Fibroblast of lung (primary cell): ENCODE results near the gene KRTAP10-5. TPM values are rescaled to one million over a fixed set of nuclear protein-coding genes. Genes with fewer than 3 reads are reported as not detected.

Source experiments
- DNase-seq, 2 donors: peaks; one replicate each; pipeline versions ENCODE4 v3.0.0 to v3.0.0-alpha.2; 2010; ENCODE audit warnings: low read depth in 2 of 2
- H2AFZ ChIP-seq: 2 replicates; pipeline ENCODE4 v1.5.1; 2012; ENCODE audit warnings: low read length, control low read depth, inconsistent platforms
- H3K27ac ChIP-seq: 2 replicates; pipeline ENCODE4 v1.5.1; 2011; ENCODE audit warnings: low read length, control low read depth; ENCODE audit not compliant: insufficient read depth
- H3K27me3 ChIP-seq: 2 replicates; pipeline ENCODE4 v1.5.1; 2011; ENCODE audit warnings: mild to moderate bottlenecking, low read length; ENCODE audit not compliant: control insufficient read depth, insufficient read depth
- H3K36me3 ChIP-seq: 2 replicates; pipeline ENCODE4 v1.5.1; 2011; ENCODE audit warnings: low read length; ENCODE audit not compliant: control insufficient read depth, insufficient read depth
- H3K4me1 ChIP-seq: 2 replicates; pipeline ENCODE4 v1.5.1; 2011; ENCODE audit warnings: low read length; ENCODE audit not compliant: control insufficient read depth, insufficient read depth; ENCODE audit errors: extremely low read depth
- H3K4me2 ChIP-seq: 2 replicates; pipeline ENCODE4 v1.5.1; 2011; ENCODE audit warnings: low read length, control low read depth; ENCODE audit not compliant: insufficient read depth; ENCODE audit errors: extremely low read depth
- H3K4me3 ChIP-seq, 4 experiments: fragments of 200-600 bp in 1 of 4; sonication (generic) in 1 of 4; replicated peaks in 1 of 4; 2 replicates each; pipeline ENCODE4 v1.5.1; 2011 to 2016; ENCODE audit warnings: low read length in 4 of 4, low read depth in 3 of 4, mild to moderate bottlenecking in 3 of 4, control low read depth in 2 of 4, inconsistent platforms in 1 of 4, mixed read lengths in 1 of 4; ENCODE audit not compliant: insufficient read depth in 1 of 4; ENCODE audit errors: control extremely low read depth in 1 of 4
- H3K79me2 ChIP-seq: 2 replicates; pipeline ENCODE4 v1.5.1; 2012; ENCODE audit warnings: mild to moderate bottlenecking, low read length, inconsistent platforms; ENCODE audit not compliant: control insufficient read depth, insufficient read depth
- H3K9ac ChIP-seq: 2 replicates; pipeline ENCODE4 v1.5.1; 2011; ENCODE audit warnings: mild to moderate bottlenecking, low read length, control low read depth; ENCODE audit not compliant: insufficient read depth
- H3K9me3 ChIP-seq: 2 replicates; pipeline ENCODE4 v1.5.1; 2012; ENCODE audit warnings: low read depth, low read length; ENCODE audit not compliant: control insufficient read depth, insufficient read depth
- H4K20me1 ChIP-seq: 2 replicates; pipeline ENCODE4 v1.5.1; 2011; ENCODE audit warnings: low read length; ENCODE audit not compliant: control insufficient read depth, insufficient read depth; ENCODE audit errors: extremely low read depth
- EZH2 ChIP-seq: IDR thresholded peaks from 2 replicates; pipeline ENCODE4 v1.5.1; 2012; ENCODE audit warnings: low read length, control low read depth, mild to moderate bottlenecking; ENCODE audit errors: missing control alignments
- polyA plus RNA-seq, 2 donors: library from polyadenylated mRNA; depleted of rRNA in 1 of 2; stranded (reverse) in 1 of 2; unstranded in 1 of 2; fragments of >200 nt; gene quantifications; 2 replicates each; pipeline ENCODE4 v1.2.1, GENCODE V29; 2011 to 2012; ENCODE audit warnings: missing spikeins in 1 of 2
- total RNA-seq: library from RNA; depleted of rRNA; stranded (reverse); fragments of >200 nt; gene quantifications from 2 replicates; pipeline ENCODE4 v1.2.1, GENCODE V29; 2014
- TF ChIP-seq, protein P1 (sequence below), 2 donors: IDR thresholded peaks in 1 of 2; conservative IDR thresholded peaks in 1 of 2; 1 replicate in 1 of 2; 2 replicates in 1 of 2; pipeline ENCODE4 v1.5.1; 2011 to 2012; ENCODE audit warnings: low read length in 2 of 2, control low read depth in 1 of 2, inconsistent platforms in 1 of 2, low read depth in 1 of 2, mild to moderate bottlenecking in 1 of 2

Gene KRTAP10-5
- total and polyA plus RNA-seq, 2 donors (not counting 1 experiment from before 2014, with no cell fraction given) = not detected

DNA sequence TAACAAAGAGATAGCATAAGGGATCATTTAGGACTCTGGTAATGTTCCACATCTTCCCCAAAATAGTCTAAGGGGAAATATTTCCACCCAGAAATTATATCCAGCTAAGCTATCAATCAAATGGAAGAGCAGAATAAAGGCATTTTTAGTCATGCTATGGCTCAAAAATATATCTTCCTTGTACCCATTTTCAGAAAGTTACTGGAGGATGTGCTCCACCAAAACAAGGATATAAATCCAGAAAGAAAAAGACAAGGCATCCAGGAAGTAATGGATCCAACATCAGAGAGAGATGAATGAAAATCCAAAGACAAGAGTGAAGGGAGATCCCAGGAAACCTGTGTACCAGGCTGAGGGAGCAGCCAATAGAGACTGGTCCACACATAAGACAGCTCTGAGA is 28.8 kb upstream of the KRTAP10-5 start:
- Histone ChIP-seq H3K4me1 (no peaks in the 10 kb centered on the region), H3K27me3 (no peaks in the 10 kb centered on the region), H2AFZ (no peak overlapping the region), H3K4me3 (no peak overlapping the region), H3K36me3 (no peaks in the 10 kb centered on the region), H3K4me2 (no peak overlapping the region), H3K79me2 (no peaks in the 10 kb centered on the region), H3K9me3 (no peaks in the 10 kb centered on the region), H3K9ac (no peak overlapping the region), H3K27ac (no peak overlapping the region), H4K20me1 (no peaks in the 10 kb centered on the region)
- no peak for DNase-seq
- no peak for TF ChIP-seq EZH2
- TF ChIP-seq, protein P1, sequence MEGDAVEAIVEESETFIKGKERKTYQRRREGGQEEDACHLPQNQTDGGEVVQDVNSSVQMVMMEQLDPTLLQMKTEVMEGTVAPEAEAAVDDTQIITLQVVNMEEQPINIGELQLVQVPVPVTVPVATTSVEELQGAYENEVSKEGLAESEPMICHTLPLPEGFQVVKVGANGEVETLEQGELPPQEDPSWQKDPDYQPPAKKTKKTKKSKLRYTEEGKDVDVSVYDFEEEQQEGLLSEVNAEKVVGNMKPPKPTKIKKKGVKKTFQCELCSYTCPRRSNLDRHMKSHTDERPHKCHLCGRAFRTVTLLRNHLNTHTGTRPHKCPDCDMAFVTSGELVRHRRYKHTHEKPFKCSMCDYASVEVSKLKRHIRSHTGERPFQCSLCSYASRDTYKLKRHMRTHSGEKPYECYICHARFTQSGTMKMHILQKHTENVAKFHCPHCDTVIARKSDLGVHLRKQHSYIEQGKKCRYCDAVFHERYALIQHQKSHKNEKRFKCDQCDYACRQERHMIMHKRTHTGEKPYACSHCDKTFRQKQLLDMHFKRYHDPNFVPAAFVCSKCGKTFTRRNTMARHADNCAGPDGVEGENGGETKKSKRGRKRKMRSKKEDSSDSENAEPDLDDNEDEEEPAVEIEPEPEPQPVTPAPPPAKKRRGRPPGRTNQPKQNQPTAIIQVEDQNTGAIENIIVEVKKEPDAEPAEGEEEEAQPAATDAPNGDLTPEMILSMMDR (conservative IDR thresholded peaks at IDR 0.05 in 1 of 2, IDR thresholded peaks at IDR 0.05 in 1 of 2; ENCODE audit: low read depth in 1 of 2, low read length in 2 of 2) = no peak

GRCh38 chr21:44606495-44606894 is 26.1 kb upstream of the KRTAP10-5 start:
- Histone ChIP-seq H3K4me1 (no peaks in the 10 kb centered on the region), H3K9me3 (no peaks in the 10 kb centered on the region), H3K27me3 (no peaks in the 10 kb centered on the region), H3K36me3 (no peaks in the 10 kb centered on the region), H3K4me3 (no peak overlapping the region), H3K4me2 (no peak overlapping the region), H3K79me2 (no peaks in the 10 kb centered on the region), H4K20me1 (no peaks in the 10 kb centered on the region), H3K9ac (no peak overlapping the region), H2AFZ (no peak overlapping the region), H3K27ac (no peak overlapping the region)
- no peak for DNase-seq
- TF ChIP-seq EZH2 = no peak
- TF ChIP-seq, protein P1 (conservative IDR thresholded peaks at IDR 0.05 in 1 of 2, IDR thresholded peaks at IDR 0.05 in 1 of 2; ENCODE audit: low read depth in 1 of 2, low read length in 2 of 2) = no peak

GRCh38 chr21:44603911-44604310 is 23.5 kb upstream of the KRTAP10-5 start:
- no peaks in the 10 kb centered on the region for H3K79me2 ChIP-seq
- no peak overlapping the region for H3K9ac ChIP-seq
- no peak overlapping the region for H2AFZ ChIP-seq
- no peaks in the 10 kb centered on the region for H3K27me3 ChIP-seq
- H3K27ac ChIP-seq = no peak overlapping the region
- H3K4me1 ChIP-seq = no peaks in the 10 kb centered on the region
- DNase-seq = no peak
- H3K4me3 ChIP-seq = no peak overlapping the region
- H3K9me3 ChIP-seq = no peaks in the 10 kb centered on the region
- H3K4me2 ChIP-seq = no peak overlapping the region
- H3K36me3 ChIP-seq = no peaks in the 10 kb centered on the region
- no peak for TF ChIP-seq EZH2
- TF ChIP-seq, protein P1 (conservative IDR thresholded peaks at IDR 0.05 in 1 of 2, IDR thresholded peaks at IDR 0.05 in 1 of 2; ENCODE audit: low read depth in 1 of 2, low read length in 2 of 2) = no peak
- no peaks in the 10 kb centered on the region for H4K20me1 ChIP-seq
